Measurements from ENCODE around the gene ARID3A. TPM values are rescaled to one million over a fixed set of nuclear protein-coding genes. Genes with fewer than 3 reads are reported as not detected.
A peak's percentile ranks its signal among the peaks of the same experiment; 100 is the strongest.

The ARID3A gene
- total RNA-seq, 2 experiments from 2014 or later, result 9.9 to 21.6 TPM

DNA sequence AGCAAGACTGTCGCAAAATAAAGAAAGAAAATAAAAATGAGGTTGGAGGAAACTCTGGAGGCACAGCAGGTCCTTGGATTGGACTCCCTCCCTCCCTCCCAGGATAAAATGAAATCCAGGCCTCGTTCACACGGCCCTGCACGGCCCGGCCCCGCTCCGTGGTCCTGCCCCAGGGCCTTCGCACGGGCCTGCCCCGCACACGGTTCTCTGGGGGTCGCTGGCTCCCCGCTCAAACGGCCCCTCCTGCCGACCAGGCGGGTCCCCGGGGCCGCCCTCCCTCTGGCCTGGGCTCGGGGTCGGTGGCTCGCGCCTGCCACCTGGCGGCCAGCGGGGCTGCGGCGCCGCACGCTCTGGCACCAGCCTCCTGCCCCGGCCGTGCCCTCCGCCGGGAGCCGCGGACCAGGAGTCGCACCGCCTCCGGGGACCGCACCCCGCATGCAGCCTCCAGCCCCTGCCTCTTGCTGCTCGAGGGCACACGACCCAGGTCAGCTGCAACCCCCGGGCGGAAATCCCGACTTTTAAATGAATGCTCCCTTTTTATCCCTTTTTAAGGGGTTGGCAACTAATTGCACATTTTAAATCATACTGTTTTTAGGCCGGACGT lies 56.8 kb downstream of the ARID3A start:
- Histone ChIP-seq H3K9me3 (ENCODE audit: low read length) (no peaks in the 10 kb centered on the region), H3K4me2 (ENCODE audit: low read length) (peak overlapping the region; percentile 83), H3K36me3 (ENCODE audit: insufficient read depth, low read length) (peaks cover 16% of the 10 kb centered on the region; the same call in 1 of the 2 replicates), H3K9me2 (ENCODE audit: insufficient read depth, low read length) (no peaks in the 10 kb centered on the region), H3K79me2 (ENCODE audit: insufficient read depth, low read depth, low read length) (peaks cover 9% of the 10 kb centered on the region; the same call in 1 of the 2 replicates), H4K20me1 (ENCODE audit: insufficient read depth, low read length) (no peaks in the 10 kb centered on the region), H3K4me1 (ENCODE audit: insufficient read depth, low read length, poor library complexity, severe bottlenecking) (peaks cover 24% of the 10 kb centered on the region), H3K4me3 (ENCODE audit: low read depth, low read length, poor library complexity, severe bottlenecking) (no peak overlapping the region), H3K27ac (ENCODE audit: low read depth, low read length, poor library complexity, severe bottlenecking) (no peak overlapping the region), H2AFZ (ENCODE audit: low read length) (peak overlapping the region; percentile 46; the same call in 1 of the 2 replicates)
- intact Hi-C loops (cut with micrococcal nuclease; ENCODE audit: unreplicated experiment), result loop anchor here (1.0 to 2.0 kb wide), 2 partner anchors 61 to 212 kb away; no protein-coding TSS in a partner anchor
- TF ChIP-seq, protein P1, sequence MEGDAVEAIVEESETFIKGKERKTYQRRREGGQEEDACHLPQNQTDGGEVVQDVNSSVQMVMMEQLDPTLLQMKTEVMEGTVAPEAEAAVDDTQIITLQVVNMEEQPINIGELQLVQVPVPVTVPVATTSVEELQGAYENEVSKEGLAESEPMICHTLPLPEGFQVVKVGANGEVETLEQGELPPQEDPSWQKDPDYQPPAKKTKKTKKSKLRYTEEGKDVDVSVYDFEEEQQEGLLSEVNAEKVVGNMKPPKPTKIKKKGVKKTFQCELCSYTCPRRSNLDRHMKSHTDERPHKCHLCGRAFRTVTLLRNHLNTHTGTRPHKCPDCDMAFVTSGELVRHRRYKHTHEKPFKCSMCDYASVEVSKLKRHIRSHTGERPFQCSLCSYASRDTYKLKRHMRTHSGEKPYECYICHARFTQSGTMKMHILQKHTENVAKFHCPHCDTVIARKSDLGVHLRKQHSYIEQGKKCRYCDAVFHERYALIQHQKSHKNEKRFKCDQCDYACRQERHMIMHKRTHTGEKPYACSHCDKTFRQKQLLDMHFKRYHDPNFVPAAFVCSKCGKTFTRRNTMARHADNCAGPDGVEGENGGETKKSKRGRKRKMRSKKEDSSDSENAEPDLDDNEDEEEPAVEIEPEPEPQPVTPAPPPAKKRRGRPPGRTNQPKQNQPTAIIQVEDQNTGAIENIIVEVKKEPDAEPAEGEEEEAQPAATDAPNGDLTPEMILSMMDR (conservative IDR thresholded peaks at IDR 0.05; ENCODE audit: low read length), result peak; percentile 88
- no peak for TF ChIP-seq EZH2phosphoT487 (IDR thresholded peaks at IDR 0.05; ENCODE audit: borderline replicate concordance, low read depth, low read length)
- ChIA-PET CTCF (ENCODE audit: unreplicated experiment) (interaction anchor here (0.7 kb wide), 1 partner anchor 59 kb away, joined by 3 read pairs; no protein-coding TSS in a partner anchor), POLR2A (no interaction called here)
- BruUV-seq (replicated peaks), result no TSS peak
- DNase-seq (ENCODE audit: low spot score), result peak; percentile 80

DNA sequence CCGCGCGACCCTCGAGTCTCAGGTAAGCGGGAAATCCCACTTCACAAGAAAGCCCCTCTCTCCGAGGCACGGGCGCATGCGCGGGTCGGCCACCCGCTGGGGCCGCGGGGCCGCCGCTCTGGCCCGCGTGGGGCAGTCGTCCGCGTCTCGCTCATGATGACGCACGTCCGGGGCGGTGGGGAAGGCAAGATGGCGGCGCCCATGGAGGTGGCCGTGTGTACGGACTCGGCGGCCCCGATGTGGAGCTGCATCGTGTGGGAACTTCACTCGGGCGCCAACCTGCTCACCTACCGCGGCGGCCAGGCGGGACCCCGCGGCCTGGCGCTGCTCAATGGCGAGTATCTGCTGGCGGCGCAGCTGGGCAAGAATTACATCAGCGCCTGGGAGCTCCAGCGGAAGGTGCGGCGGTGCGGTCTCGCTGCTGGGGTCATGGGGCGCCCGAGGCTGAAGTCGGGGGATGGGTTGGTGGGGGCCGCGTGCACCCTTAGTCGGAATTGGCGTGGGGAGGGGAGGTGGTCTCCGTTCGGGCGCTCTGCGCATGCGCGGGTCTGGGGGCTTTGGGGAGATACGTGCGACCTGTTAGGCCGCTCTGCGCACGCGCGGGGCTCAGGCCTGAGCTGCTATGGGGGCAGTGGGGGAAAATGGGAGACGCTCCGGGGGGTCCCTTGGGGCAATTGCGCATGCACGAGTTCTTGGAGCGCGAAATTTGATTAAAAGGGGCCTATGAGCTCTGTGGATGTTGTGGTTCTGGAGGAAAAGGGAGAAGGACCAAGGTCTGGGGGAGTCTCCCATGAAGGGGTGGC lies 58.5 kb downstream of the ARID3A start, which contains the start of gene WDR18:
Gene WDR18 (plus strand): TSS at position 181 of the 803 bp plus-strand sequence. CDS start 9 bp downstream, at position 190.
- peaks cover 24% of the 10 kb centered on the region for H3K4me1 ChIP-seq (ENCODE audit: insufficient read depth, low read length, poor library complexity, severe bottlenecking)
- H3K9me3 ChIP-seq (ENCODE audit: low read length), result no peaks in the 10 kb centered on the region
- DNase-seq (ENCODE audit: low spot score), result peak; percentile 93
- H3K27ac ChIP-seq (ENCODE audit: low read depth, low read length, poor library complexity, severe bottlenecking), result peak within 1 kb of the TSS; percentile 29
- peaks cover 23% of the 10 kb centered on the region; the same call in 1 of the 2 replicates for H3K36me3 ChIP-seq (ENCODE audit: insufficient read depth, low read length)
- TF ChIP-seq EZH2phosphoT487 (IDR thresholded peaks at IDR 0.05; ENCODE audit: borderline replicate concordance, low read depth, low read length), result no peak
- TF ChIP-seq, protein P1 (conservative IDR thresholded peaks at IDR 0.05; ENCODE audit: low read length), result no peak
- POLR2A ChIA-PET, result interaction anchor here (0.5 to 2.0 kb wide), 5 partner anchors 41 to 200 kb away, joined by 3 to 7 read pairs (median 3); no protein-coding TSS in a partner anchor
- intact Hi-C loops (cut with micrococcal nuclease; ENCODE audit: unreplicated experiment), result loop anchor here (1.0 to 2.0 kb wide), 2 partner anchors 59 to 122 kb away; no protein-coding TSS in a partner anchor
- H3K79me2 ChIP-seq (ENCODE audit: insufficient read depth, low read depth, low read length), result peaks cover 9% of the 10 kb centered on the region; the same call in 1 of the 2 replicates
- H3K4me3 ChIP-seq (ENCODE audit: low read depth, low read length, poor library complexity, severe bottlenecking), result peak within 1 kb of the TSS; percentile 92
- CTCF ChIA-PET (ENCODE audit: unreplicated experiment), result interaction anchor here (0.7 to 1.1 kb wide), 3 partner anchors 13 to 85 kb away, joined by 3 to 5 read pairs (median 5); no protein-coding TSS in a partner anchor
- no peaks in the 10 kb centered on the region for H4K20me1 ChIP-seq (ENCODE audit: insufficient read depth, low read length)
- H2AFZ ChIP-seq (ENCODE audit: low read length), result peak within 1 kb of the TSS; percentile 67; the same call in 1 of the 2 replicates
- no peaks in the 10 kb centered on the region for H3K9me2 ChIP-seq (ENCODE audit: insufficient read depth, low read length)
- H3K4me2 ChIP-seq (ENCODE audit: low read length), result peak within 1 kb of the TSS; percentile 83
- no TSS peak for BruUV-seq (replicated peaks)
